ENCODE results near the gene TMEM217.

GRCh38 chr6:37169496-37170272 is 88.3 kb downstream of the TMEM217 start, which contains the start of gene PIM1:
- TF ChIP-seq CTCF (IDR thresholded peaks at IDR 0.05) = no peak
- TF ChIP-seq EZH2 (IDR thresholded peaks at IDR 0.05; ENCODE audit: borderline replicate concordance, insufficient read depth, low read depth, low read length, poor library complexity, severe bottlenecking) = no peak

Data from B cell (primary cell).